SK-N-SH (cell line): ENCODE results near the gene DBNL. TPM values are rescaled to one million over a fixed set of nuclear protein-coding genes. Genes with fewer than 3 reads are reported as not detected.

Source experiments
- CTCF ChIA-PET: fragments of 300-600, 350-600 bp; formaldehyde crosslinking; extraction: SDS; loops from one replicate; lab custom pipeline; 2021; lab: Yijun Ruan, JAX
- POLR2A ChIA-PET: fragments of 350-600 bp; sonication (Branson Sonifier 250); formaldehyde crosslinking; extraction: SDS; loops from one replicate; lab custom pipeline; 2020; ENCODE audit warnings: antibody characterized with exemption, inconsistent platforms; lab: Yijun Ruan, JAX
- DNase-seq: peaks from one replicate; pipeline ENCODE4 v3.0.0; 2012
- H2AFZ ChIP-seq: fragments of 200-600 bp; sonication (generic); 2 replicates; pipeline ENCODE4 v1.8.1; 2016; ENCODE audit warnings: antibody characterized with exemption, mild to moderate bottlenecking, low read depth
- H3F3A ChIP-seq: fragments of 200-600 bp; sonication (generic); replicated peaks from 2 replicates; pipeline ENCODE3; 2016; ENCODE audit warnings: antibody characterized with exemption, mild to moderate bottlenecking; ENCODE audit not compliant: insufficient read depth
- H3K27ac ChIP-seq, 2 experiments: fragments of 200-500 bp in 1 of 2; fragments of 200-600 bp in 1 of 2; sonication (Bioruptor generic) in 1 of 2; sonication (generic), shearing (Covaris generic) in 1 of 2; 2 replicates each; pipeline versions ENCODE4 v1.5.1 to v1.6.1; 2014 to 2016; ENCODE audit warnings: low read depth in 2 of 2, inconsistent platforms in 1 of 2, low read length in 1 of 2, mild to moderate bottlenecking in 1 of 2, mixed read lengths in 1 of 2
- H3K27me3 ChIP-seq: fragments of 200-600 bp; sonication (generic), shearing (Covaris generic); 2 replicates; pipeline ENCODE4 v1.6.1; 2016; ENCODE audit warnings: mixed run types; ENCODE audit not compliant: insufficient read depth
- H3K36me3 ChIP-seq, 2 experiments: fragments of 200-500 bp in 1 of 2; fragments of 200-600 bp in 1 of 2; sonication (Bioruptor generic) in 1 of 2; sonication (generic) in 1 of 2; replicated peaks in 1 of 2; 2 replicates each; pipeline versions ENCODE3 to v1.5.1; 2014 to 2016; ENCODE audit warnings: low read length in 1 of 2, mild to moderate bottlenecking in 1 of 2; ENCODE audit not compliant: insufficient read depth in 2 of 2, control insufficient read depth in 1 of 2
- H3K4me1 ChIP-seq, 2 experiments: fragments of 200-500 bp in 1 of 2; fragments of 200-600 bp in 1 of 2; sonication (Bioruptor generic) in 1 of 2; sonication (generic), shearing (Covaris generic) in 1 of 2; 2 replicates each; pipeline versions ENCODE4 v1.5.1 to v1.6.1; 2014 to 2016; ENCODE audit warnings: low read depth in 1 of 2, low read length in 1 of 2, mixed run types in 1 of 2; ENCODE audit not compliant: insufficient read depth in 2 of 2, control insufficient read depth in 1 of 2
- H3K4me2 ChIP-seq: fragments of 200-600 bp; sonication (generic), shearing (Covaris generic); 2 replicates; pipeline ENCODE4 v1.6.1; 2017; ENCODE audit warnings: mixed run types
- H3K4me3 ChIP-seq, 2 experiments: fragments of 200-500 bp in 1 of 2; fragments of 200-600 bp in 1 of 2; sonication (Bioruptor generic) in 1 of 2; sonication (generic), shearing (Covaris generic) in 1 of 2; 2 replicates each; pipeline versions ENCODE4 v1.5.1 to v1.8.1; 2014 to 2016; ENCODE audit warnings: low read depth in 2 of 2, inconsistent platforms in 1 of 2, low read length in 1 of 2, mild to moderate bottlenecking in 1 of 2, mixed read lengths in 1 of 2, moderate library complexity in 1 of 2
- H3K79me2 ChIP-seq: fragments of 200-600 bp; sonication (generic); 2 replicates; pipeline ENCODE4 v1.8.1; 2017; ENCODE audit warnings: mild to moderate bottlenecking; ENCODE audit not compliant: insufficient read depth
- H3K9ac ChIP-seq: fragments of 200-600 bp; sonication (generic); 2 replicates; pipeline ENCODE4 v1.6.1; 2017; ENCODE audit warnings: mixed run types
- H3K9me2 ChIP-seq: fragments of 200-600 bp; sonication (generic); 2 replicates; pipeline ENCODE4 v1.6.1; 2017; ENCODE audit warnings: mixed run types
- H3K9me3 ChIP-seq: fragments of 200-600 bp; sonication (generic); 2 replicates; pipeline ENCODE4 v1.6.1; 2017; ENCODE audit warnings: mixed run types, mild to moderate bottlenecking, moderate library complexity
- H4K20me1 ChIP-seq: fragments of 200-600 bp; sonication (generic); 2 replicates; pipeline ENCODE4 v1.6.1; 2017; ENCODE audit warnings: mild to moderate bottlenecking, mixed run types; ENCODE audit not compliant: insufficient read depth
- FOXM1 ChIP-seq: IDR thresholded peaks from 2 replicates; pipeline ENCODE4 v1.4.0; 2012; ENCODE audit warnings: low read depth, mild to moderate bottlenecking
- IRF3 ChIP-seq: fragments of 150-350 bp; IDR thresholded peaks from 2 replicates; pipeline ENCODE4 v1.6.1; 2016; ENCODE audit warnings: mild to moderate bottlenecking, low read depth, low read length
- MAX ChIP-seq: IDR thresholded peaks from 2 replicates; pipeline ENCODE4 v1.4.0; 2012; ENCODE audit warnings: low read depth
- MEF2A ChIP-seq: IDR thresholded peaks from 2 replicates; pipeline ENCODE4 v1.4.0; 2012; ENCODE audit warnings: low read depth, borderline replicate concordance
- PBX3 ChIP-seq: IDR thresholded peaks from 2 replicates; pipeline ENCODE4; 2012
- RAD21 ChIP-seq: IDR thresholded peaks from 2 replicates; pipeline ENCODE4 v1.6.1; 2012; ENCODE audit warnings: mild to moderate bottlenecking, low read length
- SMC3 ChIP-seq: IDR thresholded peaks from 2 replicates; pipeline ENCODE4 v1.6.1; 2012; ENCODE audit warnings: low read depth, low read length, improper control_type of control experiment
- USF2 ChIP-seq: fragments of 150-350 bp; IDR thresholded peaks from 2 replicates; pipeline ENCODE4 v1.6.1; 2017; ENCODE audit warnings: antibody characterized with exemption, low read length, low read depth, borderline replicate concordance
- WGBS: methylation state at CpG from one replicate; pipeline ENCODE4 v1.1.6; 2017; ENCODE audit warnings: low lambda C conversion rate; 5-methylcytosine and 5-hydroxymethylcytosine counted together
- polyA plus RNA-seq, 3 experiments: library from polyadenylated mRNA; depleted of rRNA; stranded (reverse); fragments of >200 nt; gene quantifications; 2 replicates each; pipeline ENCODE4 v1.2.3, GENCODE V29; 2012

Gene DBNL
- polyA plus RNA-seq, 1 of the 3 experiments (the other 2 are of a cell fraction) = 244 TPM

GRCh38 chr7:44094365-44094764, 49.9 kb downstream of the DBNL start:
- POLR2A ChIA-PET = no interaction called here
- WGBS = 57% methylated on average over 2 of the region's 2 CpGs

GRCh38 chr7:44094883-44095592, 50.5 kb downstream of the DBNL start:
- TF ChIP-seq FOXM1 = no peak
- TF ChIP-seq MAX = no peak
- TF ChIP-seq PBX3 = no peak
- no peak for TF ChIP-seq IRF3
- TF ChIP-seq USF2 = no peak
- no peak for TF ChIP-seq MEF2A
- no peak overlapping the region for H3K4me3 ChIP-seq
- ChIA-PET POLR2A (no interaction called here), CTCF (no interaction called here)
- H3K36me3 ChIP-seq = no peaks in the 10 kb centered on the region
- H3K27me3 ChIP-seq = no peaks in the 10 kb centered on the region
- H2AFZ ChIP-seq = peak overlapping the region; percentile 60
- no peak overlapping the region for H3K4me2 ChIP-seq
- peaks cover 15% of the 10 kb centered on the region for H3F3A ChIP-seq
- no peaks in the 10 kb centered on the region for H3K79me2 ChIP-seq
- DNase-seq = no peak
- no peak overlapping the region for H3K27ac ChIP-seq
- H3K9ac ChIP-seq = no peak overlapping the region; the same call in 1 of the 2 replicates
- WGBS = 82% methylated on average over 2 of the region's 2 CpGs
- H3K4me1 ChIP-seq = peaks cover 0 to 11% of the 10 kb centered on the region in 2 experiments; a peak in 1 of 4 replicates
- no peaks in the 10 kb centered on the region for H4K20me1 ChIP-seq
- H3K9me2 ChIP-seq = no peaks in the 10 kb centered on the region
- no peaks in the 10 kb centered on the region for H3K9me3 ChIP-seq

More at GRCh38 chr7:44094365-44094764, 49.9 kb downstream of the DBNL start:
- no peaks in the 10 kb centered on the region for H3K9me3 ChIP-seq
- CTCF ChIA-PET = no interaction called here
- H3F3A ChIP-seq = peaks cover 22% of the 10 kb centered on the region
- no peaks in the 10 kb centered on the region for H3K79me2 ChIP-seq
- H3K4me2 ChIP-seq = no peak overlapping the region
- no peak overlapping the region for H3K27ac ChIP-seq
- DNase-seq = no peak
- TF ChIP-seq FOXM1 = no peak
- no peak for TF ChIP-seq SMC3
- no peak for TF ChIP-seq RAD21
- no peak for TF ChIP-seq PBX3
- no peak overlapping the region; the same call in 1 of the 2 replicates for H3K9ac ChIP-seq
- no peak overlapping the region for H3K4me3 ChIP-seq
- H3K36me3 ChIP-seq = no peaks in the 10 kb centered on the region
- no peaks in the 10 kb centered on the region for H3K9me2 ChIP-seq
- H2AFZ ChIP-seq = peak overlapping the region; percentile 60
- H4K20me1 ChIP-seq = no peaks in the 10 kb centered on the region
- H3K4me1 ChIP-seq = 0 out of 4 replicates have a peak, but pooled peaks cover 0 to 5% of the 10 kb centered on the region in 2 experiments
- H3K27me3 ChIP-seq = no peaks in the 10 kb centered on the region
